Subcutaneous adipose tissue (tissue), 4 donors: Measurements from ENCODE around the gene RBM19. TPM values are rescaled to one million over a fixed set of nuclear protein-coding genes. Genes with fewer than 3 reads are reported as not detected.

Experiments used
- CTCF ChIP-seq: fragments of 450-650 bp; IDR thresholded peaks from one replicate; pipeline ENCODE4 v1.5.1; 2016; ENCODE audit warnings: low read depth, mild to moderate bottlenecking, control low read depth, antibody characterized with exemption, moderate library complexity
- total RNA-seq, 4 donors: library from RNA; depleted of rRNA; stranded (reverse); fragments of >200 nt; gene quantifications; one replicate each; pipeline ENCODE4 v1.1.0, GENCODE V29; 2016

RBM19 gene
- total RNA-seq, 4 donors from 2014 or later: 19.2 to 54.4 (median 32.1) TPM

- no peak for TF ChIP-seq CTCF
Measured at GRCh38 chr12:113948151-113948914, 17.8 kb downstream of the RBM19 start.

GRCh38 chr12:113946175-113946574 lies 19.9 kb downstream of the RBM19 start:
- no peak for TF ChIP-seq CTCF

GRCh38 chr12:113945174-113946173 lies 20.7 kb downstream of the RBM19 start:
- no peak for TF ChIP-seq CTCF

- TF ChIP-seq CTCF: no peak
Measured at GRCh38 chr12:113942209-113942608, 23.9 kb downstream of the RBM19 start.

GRCh38 chr12:113941208-113941486 lies 25.0 kb downstream of the RBM19 start:
- no peak for TF ChIP-seq CTCF

GRCh38 chr12:113940357-113941207 lies 25.5 kb downstream of the RBM19 start:
- no peak for TF ChIP-seq CTCF
